Measurements from ENCODE around the gene PPP1R9B. TPM values are rescaled to one million over a fixed set of nuclear protein-coding genes. Genes with fewer than 3 reads are reported as not detected.

Gene PPP1R9B
- total and polyA plus RNA-seq, 9 donors: 24.7 to 66.1 (median 48.5) TPM

- peaks cover 61% of the 10 kb centered on the region for H3K4me1 ChIP-seq (ENCODE audit: control insufficient read depth, insufficient read depth, low read length)
- peak overlapping the region; percentile 84 for H3K27ac ChIP-seq (ENCODE audit: low read length)
- H3K4me3 ChIP-seq (ENCODE audit: low read length): peak overlapping the region; percentile 79
- WGBS (ENCODE audit: insufficient coverage): 0% methylated on average over 7 of the region's 25 CpGs
- H3K9me3 ChIP-seq (replicated peaks; ENCODE audit: control insufficient read depth, low read depth, low read length): no peaks in the 10 kb centered on the region
- DNase-seq: peak; percentile 83
- peaks cover 33% of the 10 kb centered on the region for H3K36me3 ChIP-seq (ENCODE audit: control insufficient read depth, insufficient read depth, low read length)
- H3K27me3 ChIP-seq (ENCODE audit: control insufficient read depth, insufficient read depth, low read length): no peaks in the 10 kb centered on the region
Observed at GRCh38 chr17:50148226-50149090, 2.0 kb downstream of the PPP1R9B start.

- WGBS (ENCODE audit: insufficient coverage): 0% methylated on average over 4 of the region's 5 CpGs
- Histone ChIP-seq H3K4me1 (ENCODE audit: control insufficient read depth, insufficient read depth, low read length) (peaks cover 56% of the 10 kb centered on the region), H3K27ac (ENCODE audit: low read length) (peak overlapping the region; percentile 84), H3K9me3 (replicated peaks; ENCODE audit: control insufficient read depth, low read depth, low read length) (no peaks in the 10 kb centered on the region), H3K4me3 (ENCODE audit: low read length) (peak overlapping the region; percentile 79), H3K27me3 (ENCODE audit: control insufficient read depth, insufficient read depth, low read length) (no peaks in the 10 kb centered on the region), H3K36me3 (ENCODE audit: control insufficient read depth, insufficient read depth, low read length) (peaks cover 39% of the 10 kb centered on the region)
- peak; percentile 91 for DNase-seq
Observed at GRCh38 chr17:50147841-50148225, 2.6 kb downstream of the PPP1R9B start.

- DNase-seq: no peak
- peaks cover 51% of the 10 kb centered on the region for H3K4me1 ChIP-seq (ENCODE audit: control insufficient read depth, insufficient read depth, low read length)
- H3K9me3 ChIP-seq (replicated peaks; ENCODE audit: control insufficient read depth, low read depth, low read length): no peaks in the 10 kb centered on the region
- peak overlapping the region; percentile 79 for H3K4me3 ChIP-seq (ENCODE audit: low read length)
- peaks cover 46% of the 10 kb centered on the region for H3K36me3 ChIP-seq (ENCODE audit: control insufficient read depth, insufficient read depth, low read length)
- no peaks in the 10 kb centered on the region for H3K27me3 ChIP-seq (ENCODE audit: control insufficient read depth, insufficient read depth, low read length)
- 35% methylated on average over 8 of the region's 15 CpGs for WGBS (ENCODE audit: insufficient coverage)
- peak overlapping the region; percentile 84 for H3K27ac ChIP-seq (ENCODE audit: low read length)
Observed at GRCh38 chr17:50146927-50147665, 3.4 kb downstream of the PPP1R9B start.

- Histone ChIP-seq H3K9me3 (replicated peaks; ENCODE audit: control insufficient read depth, low read depth, low read length) (no peaks in the 10 kb centered on the region), H3K27me3 (ENCODE audit: control insufficient read depth, insufficient read depth, low read length) (no peaks in the 10 kb centered on the region), H3K27ac (ENCODE audit: low read length) (peak overlapping the region; percentile 84), H3K4me3 (ENCODE audit: low read length) (no peak overlapping the region), H3K4me1 (ENCODE audit: control insufficient read depth, insufficient read depth, low read length) (peaks cover 46% of the 10 kb centered on the region), H3K36me3 (ENCODE audit: control insufficient read depth, insufficient read depth, low read length) (peaks cover 53% of the 10 kb centered on the region)
- WGBS (ENCODE audit: insufficient coverage): 62% methylated on average over 2 of the region's 10 CpGs
- DNase-seq: peak; percentile 21
Observed at GRCh38 chr17:50146230-50146926, 4.1 kb downstream of the PPP1R9B start.

GRCh38 chr17:50145532-50146229 lies 4.8 kb downstream of the PPP1R9B start:
- Histone ChIP-seq H3K27me3 (ENCODE audit: control insufficient read depth, insufficient read depth, low read length) (no peaks in the 10 kb centered on the region), H3K9me3 (replicated peaks; ENCODE audit: control insufficient read depth, low read depth, low read length) (no peaks in the 10 kb centered on the region), H3K27ac (ENCODE audit: low read length) (no peak overlapping the region), H3K4me1 (ENCODE audit: control insufficient read depth, insufficient read depth, low read length) (peaks cover 47% of the 10 kb centered on the region), H3K4me3 (ENCODE audit: low read length) (no peak overlapping the region), H3K36me3 (ENCODE audit: control insufficient read depth, insufficient read depth, low read length) (peaks cover 60% of the 10 kb centered on the region)
- WGBS (ENCODE audit: insufficient coverage): 42% methylated on average over 6 of the region's 11 CpGs
- peak; percentile 11 for DNase-seq

- DNase-seq: peak; percentile 11
- peaks cover 67% of the 10 kb centered on the region for H3K36me3 ChIP-seq (ENCODE audit: control insufficient read depth, insufficient read depth, low read length)
- WGBS (ENCODE audit: insufficient coverage): 60% methylated on average over 8 of the region's 16 CpGs
- H3K9me3 ChIP-seq (replicated peaks; ENCODE audit: control insufficient read depth, low read depth, low read length): no peaks in the 10 kb centered on the region
- H3K27me3 ChIP-seq (ENCODE audit: control insufficient read depth, insufficient read depth, low read length): no peaks in the 10 kb centered on the region
- no peak overlapping the region for H3K4me3 ChIP-seq (ENCODE audit: low read length)
- no peak overlapping the region for H3K27ac ChIP-seq (ENCODE audit: low read length)
- H3K4me1 ChIP-seq (ENCODE audit: control insufficient read depth, insufficient read depth, low read length): peaks cover 54% of the 10 kb centered on the region
Observed at GRCh38 chr17:50144845-50145531, 5.5 kb downstream of the PPP1R9B start.

- H3K27me3 ChIP-seq (ENCODE audit: control insufficient read depth, insufficient read depth, low read length): no peaks in the 10 kb centered on the region
- 65% methylated on average over 4 of the region's 6 CpGs for WGBS (ENCODE audit: insufficient coverage)
- no peak overlapping the region for H3K4me3 ChIP-seq (ENCODE audit: low read length)
- no peaks in the 10 kb centered on the region for H3K9me3 ChIP-seq (replicated peaks; ENCODE audit: control insufficient read depth, low read depth, low read length)
- no peak overlapping the region for H3K27ac ChIP-seq (ENCODE audit: low read length)
- peaks cover 53% of the 10 kb centered on the region for H3K4me1 ChIP-seq (ENCODE audit: control insufficient read depth, insufficient read depth, low read length)
- H3K36me3 ChIP-seq (ENCODE audit: control insufficient read depth, insufficient read depth, low read length): peaks cover 73% of the 10 kb centered on the region
- no peak for DNase-seq
Observed at GRCh38 chr17:50144355-50144754, 6.1 kb downstream of the PPP1R9B start.

- Histone ChIP-seq H3K4me3 (ENCODE audit: low read length) (no peak overlapping the region), H3K9me3 (replicated peaks; ENCODE audit: control insufficient read depth, low read depth, low read length) (no peaks in the 10 kb centered on the region), H3K36me3 (ENCODE audit: control insufficient read depth, insufficient read depth, low read length) (peaks cover 80% of the 10 kb centered on the region), H3K27ac (ENCODE audit: low read length) (no peak overlapping the region), H3K4me1 (ENCODE audit: control insufficient read depth, insufficient read depth, low read length) (peaks cover 47% of the 10 kb centered on the region), H3K27me3 (ENCODE audit: control insufficient read depth, insufficient read depth, low read length) (no peaks in the 10 kb centered on the region)
- WGBS (ENCODE audit: insufficient coverage): 79% methylated on average over 5 of the region's 20 CpGs
- no peak for DNase-seq
Observed at GRCh38 chr17:50143461-50144176, 6.9 kb downstream of the PPP1R9B start.

GRCh38 chr17:50141745-50142110 lies 8.7 kb downstream of the PPP1R9B start:
- Histone ChIP-seq H3K27ac (ENCODE audit: low read length) (no peak overlapping the region), H3K4me3 (ENCODE audit: low read length) (no peak overlapping the region), H3K4me1 (ENCODE audit: control insufficient read depth, insufficient read depth, low read length) (peaks cover 28% of the 10 kb centered on the region), H3K27me3 (ENCODE audit: control insufficient read depth, insufficient read depth, low read length) (no peaks in the 10 kb centered on the region), H3K36me3 (ENCODE audit: control insufficient read depth, insufficient read depth, low read length) (peaks cover 98% of the 10 kb centered on the region), H3K9me3 (replicated peaks; ENCODE audit: control insufficient read depth, low read depth, low read length) (no peaks in the 10 kb centered on the region)
- WGBS (ENCODE audit: insufficient coverage): 61% methylated on average over 6 of the region's 8 CpGs
- no peak for DNase-seq
